Activated CD8-positive, alpha-beta memory T cell treated with anti-CD3 and anti-CD28 coated beads for 24 hours (primary cell): ENCODE data around the gene SYK.
A peak's percentile ranks its signal among the peaks of the same experiment; 100 is the strongest.
"Not testable (repeated sequence)": the region's sequence is repeated elsewhere in the genome, so short reads cannot be mapped to it uniquely, and the experiment has no call there.

Experiments used
- DNase-seq: peaks from one replicate; pipeline ENCODE4 v3.0.0-alpha.2; 2020

The SYK gene

DNA sequence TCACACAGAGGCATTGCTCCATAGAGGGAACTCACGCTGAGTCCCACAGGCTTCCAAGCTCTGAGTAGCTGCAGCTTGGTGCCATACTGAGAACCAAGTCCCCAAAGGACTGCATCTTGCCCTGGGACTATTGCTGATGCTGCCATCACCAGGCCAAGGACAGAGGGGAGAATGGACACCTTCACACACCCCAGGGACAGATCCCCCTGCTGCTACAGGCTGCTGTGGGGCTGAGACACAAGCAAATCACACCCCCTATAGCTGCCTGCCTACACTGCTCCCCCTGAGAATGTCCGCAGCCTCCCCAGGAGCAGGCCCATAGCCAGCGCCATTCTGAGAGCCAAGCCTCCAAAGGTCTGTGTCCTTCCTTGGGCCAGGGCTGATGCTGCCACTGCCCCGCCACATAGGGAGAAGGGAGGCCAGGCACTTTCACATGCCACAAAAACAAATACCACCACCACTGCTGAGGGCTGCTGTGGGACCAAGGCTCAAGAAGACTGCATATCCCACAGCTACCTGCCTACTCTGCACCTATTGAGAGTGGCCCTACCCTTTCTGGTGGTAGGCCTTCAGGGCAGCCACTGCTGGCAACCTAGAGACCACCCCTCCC is 81.5 kb downstream of the SYK start:
- peak; percentile 26 for DNase-seq

DNA sequence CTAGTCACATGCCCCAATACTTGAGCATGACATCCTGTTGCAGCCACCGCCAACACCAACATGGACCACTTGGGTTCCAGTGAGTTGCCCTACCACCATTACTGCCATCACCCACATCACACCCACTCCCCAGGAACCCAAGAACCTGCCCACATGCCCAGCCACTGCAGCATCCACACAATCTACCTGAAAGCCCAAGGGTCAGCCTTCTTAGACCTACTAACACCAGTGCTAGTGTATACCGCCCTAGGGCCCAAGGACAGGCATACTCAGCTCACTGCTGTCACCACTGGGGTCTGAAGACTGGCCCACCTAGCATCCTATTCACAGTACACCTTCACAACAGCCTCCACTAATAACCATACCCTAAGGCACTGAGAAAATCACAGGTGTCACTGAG is 82.0 kb downstream of the SYK start:
- DNase-seq = peak; percentile 40

DNA sequence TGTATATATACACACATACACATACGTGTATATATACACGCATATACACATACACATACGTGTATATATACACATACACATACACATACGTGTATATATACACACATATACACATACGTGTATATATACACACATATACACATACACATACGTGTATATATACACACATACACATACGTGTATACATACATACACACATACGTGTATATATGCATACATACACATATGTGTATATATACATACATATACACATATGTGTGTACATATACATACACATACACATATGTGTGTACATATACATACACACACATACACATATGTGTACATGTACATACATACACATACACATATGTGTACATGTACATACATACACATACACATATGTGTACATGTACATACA is 82.6 kb downstream of the SYK start:
- DNase-seq = no peak

DNA sequence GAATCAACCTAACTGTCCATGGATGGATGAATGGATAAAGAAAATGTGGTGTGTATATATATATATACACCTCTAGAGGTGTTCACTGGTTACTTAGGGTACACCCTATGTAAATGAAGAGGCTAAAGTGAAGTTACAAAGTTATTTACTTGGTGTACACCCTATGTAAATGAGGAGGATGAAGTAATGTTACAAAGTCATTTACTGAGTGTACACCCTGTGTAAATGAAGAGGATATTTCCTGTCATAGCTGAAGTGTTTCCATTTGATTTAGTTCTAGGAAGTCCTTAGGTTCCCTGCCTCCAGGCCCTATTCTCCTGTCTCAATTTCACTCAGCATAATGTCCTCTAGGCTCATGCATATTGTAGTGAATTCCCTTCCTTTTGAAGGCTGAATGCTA is 85.2 kb downstream of the SYK start:
- not testable (repeated sequence) for DNase-seq

DNA sequence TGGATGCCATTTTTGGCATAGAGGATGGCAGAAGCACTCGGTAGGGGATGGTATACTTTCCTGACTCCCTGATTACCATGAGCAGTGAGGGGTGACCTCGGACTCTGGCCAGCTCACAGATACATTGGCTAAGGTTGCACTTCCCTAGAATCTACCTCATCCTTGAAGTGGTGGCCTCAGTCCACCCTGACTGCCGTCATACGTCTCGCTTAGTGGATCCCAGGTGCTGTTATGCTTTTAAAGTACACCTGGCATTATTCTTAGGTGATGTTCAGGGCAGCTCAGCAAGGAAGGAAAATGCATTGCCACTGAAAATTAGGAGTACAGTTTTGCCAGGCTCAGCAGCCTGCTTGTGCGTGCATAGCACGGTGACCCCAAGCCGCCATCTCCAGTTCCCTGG is 87.3 kb downstream of the SYK start:
- peak; percentile 37 for DNase-seq

DNA sequence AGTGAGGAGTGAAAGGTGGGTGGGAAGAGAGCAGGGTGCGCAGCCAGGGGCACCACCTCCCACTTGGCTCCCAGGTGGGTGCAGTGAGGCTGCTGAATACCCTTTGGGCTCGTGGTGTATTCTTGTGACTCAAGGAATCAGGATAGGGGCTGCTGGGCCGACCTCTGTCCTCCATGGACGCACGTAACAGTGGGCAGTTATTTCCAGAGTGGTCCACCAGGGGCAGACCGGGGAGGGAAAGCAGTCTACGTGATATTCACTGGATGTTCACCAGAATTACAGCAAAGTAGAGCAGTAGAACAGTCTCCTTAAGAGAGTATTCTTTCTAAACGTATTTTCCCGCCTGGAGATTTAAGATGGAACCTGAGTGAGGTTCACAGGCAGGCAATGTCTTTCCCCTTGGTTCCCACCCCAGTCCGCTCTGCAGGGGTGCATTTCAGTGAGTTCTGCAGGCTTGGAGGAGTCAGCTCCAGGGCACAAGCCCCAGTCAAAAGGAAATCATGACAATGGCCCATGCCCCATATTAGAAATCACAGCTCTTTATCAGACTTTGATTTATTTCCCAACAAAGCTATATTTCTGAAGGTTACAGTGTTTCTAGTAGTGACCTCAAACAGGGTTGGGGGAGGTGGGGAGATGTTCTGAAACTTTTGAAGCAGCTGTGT is 88.7 kb downstream of the SYK start:
- DNase-seq = peak; percentile 11

DNA sequence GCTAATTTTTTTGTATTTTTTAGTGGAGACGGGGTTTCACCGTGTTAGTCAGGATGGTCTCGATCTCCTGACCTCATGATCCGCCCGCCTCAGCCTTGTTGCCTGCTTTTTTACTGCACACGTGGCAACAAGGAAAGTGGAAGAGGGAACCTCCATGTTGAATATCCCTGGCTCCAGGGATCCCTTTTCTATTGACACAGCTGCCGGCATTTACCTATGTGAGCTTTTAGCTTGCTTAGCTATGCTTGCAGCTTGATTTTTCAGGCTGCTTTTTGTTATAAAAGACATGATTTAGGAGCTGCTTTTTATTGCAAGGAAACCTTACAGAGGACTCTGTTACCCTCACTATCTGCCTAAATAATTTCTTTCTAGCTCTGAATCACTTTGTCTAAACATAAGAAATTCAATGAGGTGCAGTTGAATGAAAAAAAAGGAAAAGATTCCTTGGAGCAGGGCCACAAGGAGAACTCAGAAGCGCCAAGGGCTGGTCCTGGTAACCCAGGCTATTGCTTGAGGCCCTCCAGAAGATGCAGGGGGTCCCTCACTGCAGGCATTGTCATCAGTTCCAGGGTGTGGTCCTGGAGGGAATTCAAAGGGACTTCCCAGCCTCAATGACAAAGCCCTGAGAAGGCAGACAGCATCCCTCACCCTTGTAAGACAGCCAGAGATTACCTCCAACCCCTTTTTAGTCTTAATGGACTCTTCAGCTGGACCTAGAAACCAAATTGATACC is 89.9 kb downstream of the SYK start:
- peak; percentile 15 for DNase-seq

DNA sequence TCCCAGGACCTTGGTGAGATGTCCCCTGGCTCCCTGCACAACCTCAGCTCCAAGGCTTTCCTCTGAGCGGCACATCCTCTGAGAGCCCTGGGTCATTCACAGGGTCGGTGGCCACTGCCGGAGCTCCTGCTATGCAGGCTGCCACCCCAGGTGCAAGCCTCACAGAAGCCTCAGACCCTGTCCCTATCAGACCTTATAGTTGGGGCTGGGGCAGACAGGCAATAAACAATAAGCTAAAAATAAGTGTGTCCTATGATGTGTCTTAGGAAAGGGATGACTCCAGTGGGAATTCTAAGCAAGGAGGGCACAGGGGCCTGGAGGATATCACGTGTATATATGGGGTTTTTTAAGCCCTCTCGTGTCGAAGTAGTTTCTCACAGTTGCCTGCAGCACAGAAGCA is 91.3 kb downstream of the SYK start:
- peak; percentile 21 for DNase-seq

DNA sequence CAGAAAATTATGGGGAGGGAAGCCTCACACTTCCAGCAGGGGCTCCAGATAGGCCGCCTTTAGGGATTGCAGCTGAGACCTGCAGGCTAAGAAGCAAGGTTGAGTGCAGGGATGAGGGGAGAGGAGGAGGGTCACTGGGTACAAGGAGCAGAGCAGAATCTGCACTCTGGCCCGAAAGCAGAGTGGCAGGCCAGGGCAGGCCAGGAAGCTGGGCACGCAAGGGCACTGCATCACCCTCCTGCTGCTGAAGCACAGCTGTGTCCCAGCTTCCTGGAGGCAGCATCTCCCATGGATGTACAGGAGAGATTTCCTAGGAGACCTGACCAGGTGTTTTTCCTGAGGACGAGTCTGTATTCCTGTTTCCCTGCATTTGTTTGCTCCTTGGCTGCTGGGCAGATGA is 92.1 kb downstream of the SYK start:
- DNase-seq = peak; percentile 13

DNA sequence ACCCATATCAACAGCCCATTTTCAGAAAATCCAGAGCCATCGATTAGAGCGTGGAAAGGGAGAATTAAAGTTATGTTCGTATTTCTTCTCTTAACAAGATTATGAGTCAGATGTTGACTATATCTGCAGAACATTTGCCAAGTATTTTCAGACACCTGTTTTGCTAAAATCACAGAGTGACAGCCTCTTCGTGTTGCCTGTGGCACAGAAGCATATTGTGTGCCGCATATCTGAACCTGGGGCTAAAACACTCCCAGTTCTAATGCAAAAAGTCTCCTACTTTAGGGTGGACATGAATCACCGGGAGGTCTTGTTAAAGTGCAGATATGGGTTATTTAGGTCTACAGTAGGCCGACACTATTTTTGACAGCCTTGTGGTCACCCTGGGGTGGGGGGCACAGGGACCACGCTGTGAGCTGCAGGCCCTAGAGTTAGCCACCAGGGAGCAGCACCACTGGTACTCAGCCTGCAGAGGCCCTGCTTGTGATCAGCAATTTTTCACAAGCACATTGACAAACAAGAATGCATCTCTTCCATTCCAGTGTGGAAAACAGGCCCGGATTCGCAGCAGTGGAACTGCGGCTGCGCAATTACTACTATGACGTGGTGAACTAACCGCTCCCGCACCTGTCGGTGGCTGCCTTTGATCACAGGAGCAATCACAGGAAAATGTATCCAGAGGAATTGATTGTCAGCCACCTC is 93.5 kb downstream of the SYK start:
- DNase-seq = no peak

DNA sequence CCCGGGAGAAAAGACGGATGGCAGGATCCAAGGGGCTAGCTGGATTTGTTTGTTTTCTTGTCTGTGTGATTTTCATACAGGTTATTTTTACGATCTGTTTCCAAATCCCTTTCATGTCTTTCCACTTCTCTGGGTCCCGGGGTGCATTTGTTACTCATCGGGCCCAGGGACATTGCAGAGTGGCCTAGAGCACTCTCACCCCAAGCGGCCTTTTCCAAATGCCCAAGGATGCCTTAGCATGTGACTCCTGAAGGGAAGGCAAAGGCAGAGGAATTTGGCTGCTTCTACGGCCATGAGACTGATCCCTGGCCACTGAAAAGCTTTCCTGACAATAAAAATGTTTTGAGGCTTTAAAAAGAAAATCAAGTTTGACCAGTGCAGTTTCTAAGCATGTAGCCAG is 94.2 kb downstream of the SYK start:
- DNase-seq = no peak

DNA sequence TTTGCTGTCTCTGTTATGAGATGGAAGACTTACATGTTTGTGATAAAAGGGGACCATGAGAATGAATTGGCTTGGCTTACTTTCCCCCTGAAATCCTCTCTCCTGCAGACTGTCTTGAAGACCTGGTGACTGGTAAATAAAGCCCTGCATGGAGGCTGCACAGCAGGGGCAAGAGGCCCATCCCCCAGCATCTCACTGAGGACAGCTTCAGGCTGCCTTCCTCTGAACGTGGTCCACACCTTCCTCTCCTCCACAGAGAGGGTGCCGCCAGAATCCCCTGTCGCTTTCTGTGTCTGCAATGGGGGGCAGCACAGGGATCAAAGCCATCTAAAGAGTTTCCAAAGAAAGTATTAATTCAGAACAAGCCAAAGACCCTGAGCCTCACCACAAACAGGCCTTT is 94.6 kb downstream of the SYK start:
- DNase-seq = no peak

DNA sequence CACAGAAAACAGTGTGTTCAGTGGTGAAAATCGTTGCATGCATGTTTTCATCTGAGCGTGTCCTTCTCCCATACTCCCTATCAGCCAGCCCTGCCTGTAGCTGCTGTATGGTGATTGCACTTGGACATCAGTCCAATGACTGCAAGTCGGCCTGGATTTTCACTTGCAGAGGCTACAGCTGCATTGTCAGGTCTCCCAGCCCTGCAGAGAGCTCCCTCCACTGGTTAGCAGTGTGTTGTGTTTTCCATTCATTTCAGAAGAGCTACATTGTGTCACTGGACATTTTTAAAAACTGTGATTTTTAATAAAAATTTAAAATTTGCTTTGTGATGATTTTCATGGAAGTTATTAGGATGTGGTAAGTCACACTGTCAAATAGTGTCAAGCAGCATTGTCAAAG is 96.6 kb downstream of the SYK start:
- DNase-seq = peak; percentile 38

DNA sequence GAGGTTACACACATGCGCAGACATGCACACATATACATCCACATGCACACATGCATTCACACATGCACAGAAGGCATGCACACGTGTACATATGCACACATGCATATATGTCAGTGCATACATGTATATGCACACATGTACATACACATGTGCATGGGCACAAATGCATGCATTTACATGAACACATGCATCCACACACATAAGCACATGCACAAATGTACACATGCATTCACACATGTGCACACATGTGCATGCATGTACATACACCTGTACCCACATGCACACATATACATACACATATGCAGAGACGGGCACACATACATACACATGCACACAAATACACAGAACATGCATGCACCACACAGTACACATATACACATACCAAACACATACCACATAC is 97.7 kb downstream of the SYK start:
- DNase-seq = peak; percentile 15

DNA sequence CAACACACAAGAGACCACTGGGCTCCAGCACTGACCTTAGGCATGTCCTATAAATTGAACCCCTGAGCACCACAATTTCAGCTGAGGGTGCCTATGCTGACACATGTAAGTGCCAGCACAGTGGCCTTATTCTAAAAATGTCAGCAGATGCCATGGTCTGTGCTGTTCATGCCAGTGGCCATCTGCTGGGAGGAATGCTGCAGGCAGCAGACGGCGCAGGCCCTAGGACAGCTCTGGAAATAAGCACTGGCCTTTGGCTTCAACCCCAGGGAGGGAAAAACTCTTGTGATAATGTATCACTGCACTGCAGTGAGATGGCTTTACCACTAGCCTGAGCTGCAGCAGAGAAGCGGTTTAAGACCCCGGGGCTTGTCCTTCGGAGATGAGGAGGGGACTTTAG is 98.5 kb downstream of the SYK start:
- no peak for DNase-seq

DNA sequence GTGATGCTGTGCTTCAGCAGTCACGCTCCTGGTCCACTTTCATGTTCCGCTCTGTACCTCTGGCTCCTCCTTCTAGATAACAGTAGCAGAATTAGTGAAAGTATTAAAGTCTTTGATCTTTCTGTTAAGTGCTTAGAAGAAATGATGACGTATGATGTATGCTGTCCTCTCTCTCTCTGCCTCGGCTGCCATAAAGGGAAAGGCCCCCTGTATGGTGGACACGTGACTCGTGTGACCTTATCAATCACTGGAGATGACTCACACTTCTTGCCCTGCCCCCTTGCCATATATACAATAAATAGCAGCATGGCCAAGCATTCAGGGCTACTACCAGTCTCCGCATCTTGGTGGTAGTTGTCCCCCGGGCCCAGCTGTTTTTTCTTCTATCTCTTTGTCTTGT is 100.3 kb downstream of the SYK start:
- no peak for DNase-seq

DNA sequence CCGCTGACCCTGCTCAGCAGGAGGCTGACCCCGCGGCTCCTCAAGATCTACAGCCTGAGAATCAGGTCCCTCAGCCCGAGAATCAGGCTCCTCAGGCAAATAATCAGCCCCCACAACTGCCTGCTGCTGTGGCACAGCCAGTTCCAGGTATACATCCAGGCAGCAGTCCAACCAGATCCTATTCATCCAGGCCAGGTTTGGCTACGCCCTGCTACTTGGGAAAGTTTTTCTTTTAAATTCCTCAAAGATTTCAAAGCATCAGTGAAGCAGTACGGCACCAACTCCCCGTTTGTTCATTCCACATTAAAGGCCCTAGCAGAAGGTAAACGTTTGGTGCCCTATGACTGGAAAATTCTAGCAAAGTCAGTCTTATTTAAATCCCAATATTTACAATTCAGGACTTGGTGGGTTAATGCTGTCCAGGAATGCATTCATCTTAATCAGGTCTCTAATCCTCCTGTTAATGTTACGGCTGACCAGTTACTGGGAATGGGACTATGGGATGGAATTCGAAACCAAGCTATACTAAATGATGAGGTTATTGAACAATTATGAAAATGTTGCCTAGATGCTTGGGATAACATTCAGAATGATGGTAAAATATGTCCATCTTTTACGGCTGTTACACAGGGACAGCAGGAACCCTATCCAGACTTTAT is 102.3 kb downstream of the SYK start:
- no peak for DNase-seq

DNA sequence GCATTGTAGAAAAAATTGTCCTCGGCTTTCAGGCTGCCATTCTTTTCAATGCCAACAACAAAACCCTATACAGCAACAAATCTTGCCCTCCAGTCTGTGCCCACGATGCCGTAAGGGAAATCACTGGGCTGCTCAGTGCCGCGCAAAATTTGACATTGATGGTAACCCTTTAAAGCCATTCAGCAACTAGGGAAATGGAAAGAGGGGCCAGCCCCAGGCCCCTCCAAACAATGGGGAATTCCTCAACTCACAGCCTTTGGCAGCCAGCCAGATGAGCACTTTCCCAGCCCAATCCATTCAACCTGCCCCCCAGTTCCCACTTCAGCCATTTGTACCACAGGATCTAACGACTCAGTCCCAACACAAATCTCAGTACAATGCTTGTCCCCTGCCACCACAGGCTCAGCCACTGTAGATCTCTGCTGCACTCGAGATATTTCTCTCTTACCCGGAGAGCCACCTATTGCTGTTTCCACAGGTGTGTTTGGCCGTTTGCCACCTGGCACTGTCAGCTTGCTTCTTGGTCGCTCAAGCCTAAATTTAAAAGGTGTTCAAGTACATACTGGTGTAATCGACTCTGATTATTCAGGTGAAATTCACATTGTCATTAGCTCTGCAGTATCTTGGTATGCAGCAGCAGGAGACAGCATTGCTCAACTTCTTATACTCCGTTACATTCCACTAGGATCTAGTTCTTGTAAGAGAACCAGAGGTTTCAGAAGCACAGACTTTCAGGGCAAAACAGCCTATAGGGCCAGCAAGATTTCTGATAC is 103.3 kb downstream of the SYK start:
- DNase-seq = no peak

DNA sequence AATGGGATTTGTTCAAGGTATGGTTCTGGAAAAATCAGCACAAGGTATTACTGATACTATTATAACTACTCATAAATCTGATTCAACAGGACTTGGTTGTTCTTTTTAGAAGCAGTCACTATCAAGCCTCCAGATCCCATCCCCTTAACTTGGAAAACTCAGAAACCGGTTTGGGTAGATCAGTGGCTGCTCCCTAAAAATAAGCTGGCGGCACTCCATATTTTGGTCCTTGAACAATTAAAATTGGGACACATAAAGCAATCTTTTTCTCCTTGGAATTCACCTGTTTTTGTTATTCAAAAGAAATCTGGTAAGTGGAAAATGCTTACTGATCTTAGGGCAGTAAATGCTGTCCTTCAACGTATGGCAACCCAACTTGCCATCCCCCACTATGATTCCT is 104.2 kb downstream of the SYK start:
- DNase-seq = no peak

DNA sequence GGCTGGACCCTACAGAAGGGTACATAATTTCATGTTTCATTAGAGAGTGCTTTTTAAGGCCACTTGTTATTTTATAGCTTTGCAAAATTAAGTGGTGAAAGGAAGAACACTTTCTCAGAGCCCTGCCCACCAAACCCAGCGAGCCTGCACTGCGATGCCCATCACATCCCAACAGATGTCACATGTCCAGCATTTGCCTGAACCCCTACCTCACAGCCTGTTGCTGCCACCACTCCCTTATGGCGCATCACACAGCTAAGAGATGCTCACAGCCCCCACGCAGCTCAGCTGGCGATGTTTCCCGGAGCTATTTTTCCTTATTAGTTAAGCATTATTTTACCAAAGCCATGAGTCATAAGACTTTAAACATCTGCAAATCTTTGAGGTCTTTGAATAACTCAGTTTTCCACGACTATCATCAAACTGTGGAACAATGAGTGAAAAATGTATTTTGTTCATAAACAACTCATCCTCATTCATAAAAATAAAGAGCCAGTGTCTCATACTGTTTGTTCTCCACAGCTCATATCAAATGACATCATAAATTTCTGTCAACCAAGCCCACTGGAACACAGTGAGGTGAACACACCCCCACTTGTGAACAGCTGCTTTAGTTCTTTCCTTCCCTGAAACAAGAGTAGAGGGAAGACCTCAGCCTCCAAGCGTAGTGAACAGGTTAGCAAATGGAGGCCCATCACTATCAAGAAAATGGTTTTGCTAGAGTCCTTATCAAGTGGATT is 104.9 kb downstream of the SYK start:
- no peak for DNase-seq

DNA sequence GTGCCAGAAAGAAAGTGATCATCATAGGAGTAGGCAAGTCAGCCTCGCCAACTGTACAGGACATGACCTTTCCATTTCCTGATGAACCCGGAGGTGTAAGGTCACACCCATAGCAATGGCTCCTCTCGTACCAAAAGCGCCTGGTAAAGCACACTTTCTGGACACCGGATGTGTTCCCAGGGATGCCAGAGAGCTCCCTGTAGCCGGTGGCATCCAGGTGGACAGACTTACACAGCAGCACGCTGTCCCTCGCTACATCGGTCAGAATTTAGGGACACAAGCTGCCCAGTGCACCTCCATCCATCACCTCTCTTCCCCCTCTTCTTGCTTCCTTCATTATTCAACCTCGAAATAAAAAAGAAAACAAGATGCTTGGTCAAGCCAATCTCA is 105.4 kb downstream of the SYK start:
- DNase-seq = no peak

DNA sequence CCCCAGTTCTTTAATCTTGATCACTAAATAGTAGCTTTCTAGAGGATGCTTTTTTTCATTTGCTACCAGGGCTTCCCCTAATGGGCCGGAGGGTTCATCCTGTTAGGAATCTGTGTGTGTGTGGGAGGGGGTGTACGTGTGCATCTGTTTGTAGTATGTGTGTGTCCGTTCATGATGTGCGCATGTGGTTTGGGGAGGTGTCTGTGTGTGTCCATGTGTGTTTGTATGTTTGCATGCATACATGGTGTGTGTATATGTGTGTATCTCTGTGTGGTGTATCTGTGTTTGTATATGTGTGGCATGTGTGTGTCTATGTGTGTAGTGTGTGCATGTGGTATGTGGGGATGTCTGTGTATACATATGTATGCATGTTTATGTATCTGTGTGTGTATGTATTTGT is 106.2 kb downstream of the SYK start:
- DNase-seq = no peak
